ENCODE measurements around the gene SDHB.

The SDHB gene

GRCh38 chr1:16986560-16986959, 67.3 kb downstream of the SDHB start:
- DNase-seq (ENCODE audit: low spot score): no peak

GRCh38 chr1:16986113-16986512, 67.7 kb downstream of the SDHB start:
- DNase-seq (ENCODE audit: low spot score): no peak

GRCh38 chr1:16984717-16985116, 69.1 kb downstream of the SDHB start:
- no peak for DNase-seq (ENCODE audit: low spot score)

- no peak for DNase-seq (ENCODE audit: low spot score)
Measured at GRCh38 chr1:16983649-16984048, 70.2 kb downstream of the SDHB start.

GRCh38 chr1:16982902-16983301, 70.9 kb downstream of the SDHB start:
- no peak for DNase-seq (ENCODE audit: low spot score)

GRCh38 chr1:16981269-16981849, 72.5 kb downstream of the SDHB start:
- DNase-seq (ENCODE audit: low spot score): no peak

- DNase-seq (ENCODE audit: low spot score): peak; percentile 75
Measured at GRCh38 chr1:16980473-16981268, 73.2 kb downstream of the SDHB start, which contains the start of gene MFAP2. Gene MFAP2, minus strand, starts transcription at chr1:16980620. Its CDS starts 2,347 bp downstream, at chr1:16978273.

- no peak for DNase-seq (ENCODE audit: low spot score)
Measured at GRCh38 chr1:16979475-16980327, 74.1 kb downstream of the SDHB start.

GRCh38 chr1:16978567-16979474, 75.0 kb downstream of the SDHB start:
- DNase-seq (ENCODE audit: low spot score): no peak

GRCh38 chr1:16978139-16978538, 75.7 kb downstream of the SDHB start:
- DNase-seq (ENCODE audit: low spot score): no peak

GRCh38 chr1:16977377-16977776, 76.5 kb downstream of the SDHB start:
- no peak for DNase-seq (ENCODE audit: low spot score)

- DNase-seq (ENCODE audit: low spot score): no peak
Measured at GRCh38 chr1:16976966-16977365, 76.9 kb downstream of the SDHB start.

- DNase-seq (ENCODE audit: low spot score): no peak
Measured at GRCh38 chr1:16975838-16976237, 78.0 kb downstream of the SDHB start.

- no peak for DNase-seq (ENCODE audit: low spot score)
Measured at GRCh38 chr1:16975211-16975610, 78.6 kb downstream of the SDHB start.

- no peak for DNase-seq (ENCODE audit: low spot score)
Measured at GRCh38 chr1:16973215-16973614, 80.6 kb downstream of the SDHB start.

GRCh38 chr1:16972189-16972895, 81.5 kb downstream of the SDHB start:
- no peak for DNase-seq (ENCODE audit: low spot score)

GRCh38 chr1:16971341-16972188, 82.3 kb downstream of the SDHB start:
- DNase-seq (ENCODE audit: low spot score): no peak

- DNase-seq (ENCODE audit: low spot score): no peak
Measured at GRCh38 chr1:16970132-16970910, 83.5 kb downstream of the SDHB start.

GRCh38 chr1:16969651-16970050, 84.2 kb downstream of the SDHB start:
- DNase-seq (ENCODE audit: low spot score): no peak

Data from ecto neural progenitor cell (in vitro differentiated cells).